Transverse colon (tissue), 4 donors: Measurements from ENCODE around the gene LMO7.

Experiments
- CTCF ChIP-seq, 5 experiments: fragments of 200-600 bp in 3 of 5; fragments of 450-650 bp in 2 of 5; sonication (generic) in 3 of 5; IDR thresholded peaks; 1 replicate in 2 of 5; 2 replicates in 3 of 5; pipeline ENCODE4 v1.5.1; 2016 to 2017; ENCODE audit warnings: antibody characterized with exemption in 5 of 5, inconsistent platforms in 3 of 5, mild to moderate bottlenecking in 2 of 5, moderate library complexity in 1 of 5
- POLR2A ChIP-seq: fragments of 450-650 bp; IDR thresholded peaks from one replicate; pipeline ENCODE4 v1.6.1; 2016; ENCODE audit warnings: antibody characterized with exemption, mild to moderate bottlenecking, moderate library complexity
- POLR2AphosphoS5 ChIP-seq, 3 donors: sonication (generic); formaldehyde crosslinking; IDR thresholded peaks; one replicate each; pipeline ENCODE4 v1.6.1; 2016; ENCODE audit warnings: antibody characterized with exemption in 3 of 3

GRCh38 chr13:75596657-75597182 is 39.4 kb upstream of the LMO7 start:
- TF ChIP-seq POLR2A (no peak), POLR2AphosphoS5 (IDR thresholded peaks at IDR 0.05) (no peak), CTCF (IDR thresholded peaks at IDR 0.05) (no peak)
